D721Med (cell line): ENCODE data around the gene HYDIN.

ENCODE experiments used
- DNase-seq: peaks from one replicate; pipeline ENCODE4 v3.0.0; 2011; ENCODE audit warnings: low spot score; ENCODE audit not compliant: insufficient read length
- FAIRE-seq: peaks from 2 replicates; lab custom pipeline; 2011; peaks lifted over from hg19 to GRCh38; lab: Jason Lieb, UNC
- CTCF ChIP-seq: IDR thresholded peaks from 2 replicates; pipeline ENCODE4 v1.5.1; 2012; ENCODE audit warnings: mild to moderate bottlenecking, control low read depth; ENCODE audit not compliant: insufficient read depth; ENCODE audit errors: missing control alignments

Gene HYDIN

GRCh38 chr16:71205482-71206131 lies 24.9 kb downstream of the HYDIN start:
- TF ChIP-seq CTCF = no peak
- FAIRE-seq (no peak), DNase-seq (no peak)

- FAIRE-seq = no peak
- no peak for DNase-seq
- no peak for TF ChIP-seq CTCF
Observed at GRCh38 chr16:71203631-71204030, 26.9 kb downstream of the HYDIN start.

- DNase-seq = no peak
- TF ChIP-seq CTCF = no peak
- no peak for FAIRE-seq
Observed at GRCh38 chr16:71201556-71201955, 29.0 kb downstream of the HYDIN start.

- no peak for TF ChIP-seq CTCF
- FAIRE-seq (no peak), DNase-seq (no peak)
Observed at GRCh38 chr16:71201054-71201453, 29.5 kb downstream of the HYDIN start.

GRCh38 chr16:71198408-71198807 lies 32.1 kb downstream of the HYDIN start:
- TF ChIP-seq CTCF = no peak
- no peak for DNase-seq
- no peak for FAIRE-seq

- DNase-seq (no peak), FAIRE-seq (no peak)
- no peak for TF ChIP-seq CTCF
Observed at GRCh38 chr16:71192387-71192786, 38.1 kb downstream of the HYDIN start.

GRCh38 chr16:71188956-71189712 lies 41.4 kb downstream of the HYDIN start:
- FAIRE-seq = no peak
- DNase-seq = no peak
- no peak for TF ChIP-seq CTCF
